Activated naive CD4-positive, alpha-beta T cell treated with anti-CD3 and anti-CD28 coated beads, Interleukin-2, amount 10 ng/mL, durations not matched to agents 7 days and 5 days (primary cell): Measurements from ENCODE around the gene COX6A2.

ENCODE experiments used
- CTCF ChIA-PET: fragments of 350-600 bp; sonication (Branson Sonifier 250); formaldehyde crosslinking; loops from one replicate; lab custom pipeline; 2021; ENCODE audit warnings: antibody characterized with exemption; lab: Charles Lee
- DNase-seq: peaks from one replicate; pipeline ENCODE4 v3.0.0-alpha.2; 2020
- H3K27ac Mint-ChIP-seq: one replicate; pipeline ENCODE4 v1.8.0; 2021; ENCODE audit warnings: mild to moderate bottlenecking, moderate library complexity, mixed read lengths
- H3K27me3 Mint-ChIP-seq: one replicate; pipeline ENCODE4 v1.8.0; 2021; ENCODE audit warnings: mild to moderate bottlenecking, mixed read lengths
- H3K36me3 Mint-ChIP-seq: one replicate; pipeline ENCODE4 v1.8.0; 2021; ENCODE audit warnings: mixed read lengths
- H3K4me1 Mint-ChIP-seq: one replicate; pipeline ENCODE4 v1.8.0; 2021; ENCODE audit warnings: mixed read lengths
- H3K4me3 Mint-ChIP-seq: one replicate; pipeline ENCODE4 v1.8.0; 2021; ENCODE audit warnings: mild to moderate bottlenecking, moderate library complexity, mixed read lengths
- H3K9me3 Mint-ChIP-seq: one replicate; pipeline ENCODE4 v1.8.0; 2021; ENCODE audit warnings: mixed read lengths

COX6A2 gene

DNA sequence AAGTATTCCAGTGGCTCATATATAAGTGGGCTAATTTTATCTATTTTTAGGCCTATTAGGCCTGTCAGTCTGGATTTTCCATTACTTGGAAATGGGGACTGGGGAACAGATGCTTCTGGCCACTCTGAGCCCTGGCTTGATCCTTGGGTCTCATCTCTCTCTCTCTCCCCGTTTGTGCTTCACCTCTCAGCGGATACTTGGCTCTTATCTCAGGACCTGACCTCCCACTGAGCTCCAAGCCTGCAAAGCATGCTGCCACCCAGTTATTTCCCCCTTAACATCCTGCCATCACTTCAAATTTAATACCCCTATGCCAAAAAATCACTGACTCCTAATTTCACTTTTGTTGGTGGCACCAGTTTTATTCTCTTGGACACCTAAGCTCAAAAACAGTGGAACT, 10.3 kb upstream of the COX6A2 start:
- no peak for DNase-seq
- H3K27me3 Mint-ChIP-seq: peaks cover 11% of the 10 kb centered on the region
- no peaks in the 10 kb centered on the region for H3K36me3 Mint-ChIP-seq
- H3K4me1 Mint-ChIP-seq: peaks cover 12% of the 10 kb centered on the region
- CTCF ChIA-PET: interaction anchor here (1.4 to 1.7 kb wide), 2 partner anchors 17 to 53 kb away, joined by 3 to 6 read pairs; no protein-coding TSS in a partner anchor
- H3K27ac Mint-ChIP-seq: no peak overlapping the region
- H3K9me3 Mint-ChIP-seq: no peaks in the 10 kb centered on the region
- no peak overlapping the region for H3K4me3 Mint-ChIP-seq

DNA sequence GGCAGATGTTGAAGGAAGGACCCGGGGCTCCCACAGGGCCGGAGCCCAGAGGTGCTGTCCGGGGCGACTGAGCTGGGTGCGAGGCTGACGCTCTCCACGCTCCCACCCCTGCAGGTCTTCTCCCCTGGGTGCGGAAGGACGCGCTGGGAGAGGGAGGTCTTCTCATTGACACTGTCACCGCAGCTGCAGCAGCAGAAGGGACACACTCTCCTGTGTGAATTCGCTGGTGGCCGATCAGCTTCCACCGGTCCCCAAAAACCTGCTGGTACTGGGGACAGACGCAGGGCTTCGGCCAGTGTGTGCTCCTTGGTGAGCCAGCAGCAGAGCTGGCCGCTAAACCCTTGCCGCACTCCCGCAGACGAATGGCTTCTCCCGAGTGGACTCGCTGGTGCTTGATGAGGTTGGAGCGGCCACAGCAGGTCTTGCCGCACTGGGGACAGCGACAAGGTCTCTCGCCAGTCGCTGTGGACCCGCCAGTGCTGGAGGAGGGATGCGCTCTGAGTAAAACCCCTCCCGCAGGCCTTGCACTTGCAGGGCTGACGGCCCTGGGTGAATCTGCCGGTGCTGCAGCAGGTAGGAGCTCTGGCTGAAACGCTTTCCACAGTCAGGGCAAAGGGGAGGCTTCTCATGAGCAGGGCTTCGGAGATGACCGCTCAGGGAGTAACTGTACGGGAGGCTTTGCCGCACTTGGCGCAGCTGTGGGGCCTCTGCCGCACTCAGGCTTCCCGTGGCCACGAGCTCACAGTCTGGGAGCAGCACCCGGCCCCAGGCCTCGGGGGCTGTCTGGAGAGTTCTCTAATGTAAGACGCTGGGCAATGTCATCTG, 8.3 kb upstream of the COX6A2 start:
- no peak overlapping the region for H3K4me3 Mint-ChIP-seq
- H3K27ac Mint-ChIP-seq: no peak overlapping the region
- no peak for DNase-seq
- peaks cover 4% of the 10 kb centered on the region for H3K4me1 Mint-ChIP-seq
- no peaks in the 10 kb centered on the region for H3K27me3 Mint-ChIP-seq
- CTCF ChIA-PET: interaction anchor here (1.3 kb wide), 1 partner anchor 54 kb away, joined by 5 read pairs; no protein-coding TSS in a partner anchor
- no peaks in the 10 kb centered on the region for H3K9me3 Mint-ChIP-seq
- H3K36me3 Mint-ChIP-seq: no peaks in the 10 kb centered on the region

DNA sequence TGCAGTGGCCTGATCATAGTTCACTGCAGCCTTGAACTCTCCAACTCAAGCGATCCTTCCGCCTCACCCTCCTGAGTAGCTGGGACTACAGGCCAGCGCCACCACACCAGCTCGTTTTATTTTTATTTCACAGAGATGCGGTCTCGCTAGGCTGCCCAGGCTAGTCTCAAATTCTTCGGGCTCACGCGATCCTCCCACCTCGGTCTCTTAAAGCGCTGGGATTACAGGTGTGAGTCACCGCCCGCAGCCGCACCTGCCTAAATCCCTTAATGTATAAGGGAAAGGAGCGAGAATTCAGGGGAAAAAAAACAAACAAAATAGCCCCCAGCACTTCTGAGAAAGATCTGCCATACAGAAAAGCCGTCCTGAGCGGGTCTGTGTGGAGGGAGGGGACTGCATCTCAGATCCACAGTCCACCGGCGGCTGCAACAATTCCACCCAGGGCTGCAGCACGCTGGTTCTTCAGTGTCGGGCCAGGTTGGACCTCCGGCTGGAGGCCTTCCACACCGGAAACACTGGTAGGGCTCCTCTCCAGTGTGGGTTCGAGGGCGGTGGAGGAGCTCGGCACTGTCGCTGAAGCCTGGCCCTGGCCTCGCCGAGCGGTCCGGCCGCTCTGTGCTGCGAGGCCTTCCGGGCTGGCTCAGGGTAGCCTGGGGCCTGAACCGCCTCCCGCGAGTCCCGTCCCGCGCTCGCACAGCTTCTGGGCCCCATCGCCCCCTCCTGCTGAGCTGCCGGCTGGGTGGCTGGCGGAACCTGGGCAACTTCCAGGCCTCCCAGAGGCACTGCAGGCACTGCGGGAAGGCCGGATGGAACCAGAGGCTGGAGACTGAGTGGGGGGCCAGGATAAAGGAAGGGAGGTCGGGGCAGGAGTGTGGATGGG, 7.4 kb upstream of the COX6A2 start:
- Mint-ChIP-seq H3K36me3 (no peaks in the 10 kb centered on the region), H3K4me1 (peaks cover 7% of the 10 kb centered on the region), H3K27me3 (peaks cover 1% of the 10 kb centered on the region), H3K27ac (no peak overlapping the region), H3K9me3 (no peaks in the 10 kb centered on the region), H3K4me3 (no peak overlapping the region)
- CTCF ChIA-PET: interaction anchor here (1.0 to 1.3 kb wide), 3 partner anchors 10 to 253 kb away, joined by 3 to 7 read pairs (median 5); no protein-coding TSS in a partner anchor
- no peak for DNase-seq

DNA sequence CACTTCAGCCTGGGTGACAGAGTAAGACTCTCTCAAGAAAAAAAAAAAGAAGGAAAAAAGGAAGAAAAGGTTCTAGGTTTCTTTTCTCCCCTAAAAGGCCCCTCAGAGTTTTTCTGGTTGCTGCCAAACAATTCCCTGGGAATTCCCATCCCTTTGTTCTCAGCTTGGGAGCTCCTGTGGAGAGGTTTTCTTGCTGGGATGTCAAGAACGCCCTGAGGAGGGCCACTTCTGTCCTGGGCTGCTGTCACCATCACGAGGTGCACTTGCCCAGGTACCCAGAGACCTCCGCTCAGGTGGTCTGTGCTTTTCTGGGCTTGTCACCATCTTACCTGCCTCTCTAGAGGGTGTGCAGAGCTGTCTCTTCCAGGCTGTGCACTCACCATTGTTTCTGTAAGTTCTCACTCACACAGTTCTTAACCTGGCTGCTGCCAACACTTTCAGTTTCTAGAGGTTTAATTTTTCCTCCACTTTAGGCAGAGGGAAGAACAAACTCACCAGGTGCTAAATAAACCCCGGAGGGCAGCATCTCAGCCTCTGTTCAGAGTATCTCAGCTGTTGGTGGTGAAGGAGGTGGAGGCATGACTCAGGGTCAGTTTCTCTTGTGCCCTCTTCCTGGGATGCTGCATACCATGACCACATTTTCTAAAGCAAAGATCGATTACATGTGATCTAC, 2.4 kb upstream of the COX6A2 start:
- H3K4me3 Mint-ChIP-seq: no peak overlapping the region
- H3K36me3 Mint-ChIP-seq: no peaks in the 10 kb centered on the region
- peaks cover 4% of the 10 kb centered on the region for H3K9me3 Mint-ChIP-seq
- CTCF ChIA-PET: interaction anchor here (0.9 to 3.2 kb wide), 5 partner anchors 9 to 48 kb away, joined by 3 to 20 read pairs (median 3); partner anchors contain the start of gene ZNF843
- no peak for DNase-seq
- H3K4me1 Mint-ChIP-seq: peaks cover 17% of the 10 kb centered on the region
- no peak overlapping the region for H3K27ac Mint-ChIP-seq
- H3K27me3 Mint-ChIP-seq: peaks cover 24% of the 10 kb centered on the region

DNA sequence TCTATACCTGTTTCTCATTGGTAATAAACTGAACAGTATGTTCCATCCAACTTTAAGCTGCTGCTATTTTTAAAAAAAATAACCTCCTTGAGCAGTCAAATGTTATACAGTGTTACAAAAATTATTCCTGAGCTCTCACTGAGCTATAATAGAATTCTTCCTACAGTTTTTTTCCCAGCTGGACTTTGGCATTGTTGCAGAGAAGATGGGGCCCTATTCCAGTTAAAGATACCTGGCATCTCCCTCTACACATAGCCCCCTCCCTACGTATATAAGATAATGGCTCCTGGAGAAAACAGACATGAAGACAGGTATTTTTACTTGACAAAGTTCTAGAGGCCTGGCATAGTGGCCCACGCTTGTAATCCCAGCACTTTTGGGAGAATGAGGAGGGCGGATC, 1.6 kb upstream of the COX6A2 start:
- H3K4me1 Mint-ChIP-seq: peaks cover 17% of the 10 kb centered on the region
- no peak for DNase-seq
- no peak overlapping the region for H3K4me3 Mint-ChIP-seq
- CTCF ChIA-PET: interaction anchor here (0.9 to 3.2 kb wide), 4 partner anchors 11 to 47 kb away, joined by 3 to 20 read pairs (median 4); partner anchors contain the start of gene ZNF843
- peaks cover 4% of the 10 kb centered on the region for H3K9me3 Mint-ChIP-seq
- H3K36me3 Mint-ChIP-seq: no peaks in the 10 kb centered on the region
- H3K27ac Mint-ChIP-seq: no peak overlapping the region
- H3K27me3 Mint-ChIP-seq: peaks cover 32% of the 10 kb centered on the region

DNA sequence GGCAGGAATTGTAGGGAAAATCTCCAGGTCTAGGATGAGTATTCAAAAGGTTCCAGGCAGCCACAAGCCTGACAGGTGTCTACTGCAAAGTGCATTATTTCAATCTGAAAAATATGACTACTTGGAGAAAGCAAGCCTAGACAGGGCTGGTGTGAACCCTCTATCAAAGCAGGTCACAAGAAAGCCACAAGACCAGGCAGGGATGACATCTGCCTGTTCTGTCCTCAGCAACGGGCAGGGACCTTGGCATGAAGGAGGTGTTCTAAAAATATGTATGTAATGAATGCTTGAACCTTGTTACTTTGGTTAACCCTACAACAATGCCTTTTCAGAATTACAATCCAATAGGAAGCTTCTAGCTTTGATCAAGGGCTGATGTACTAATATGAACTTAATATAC, 1.2 kb upstream of the COX6A2 start:
- DNase-seq: no peak

DNA sequence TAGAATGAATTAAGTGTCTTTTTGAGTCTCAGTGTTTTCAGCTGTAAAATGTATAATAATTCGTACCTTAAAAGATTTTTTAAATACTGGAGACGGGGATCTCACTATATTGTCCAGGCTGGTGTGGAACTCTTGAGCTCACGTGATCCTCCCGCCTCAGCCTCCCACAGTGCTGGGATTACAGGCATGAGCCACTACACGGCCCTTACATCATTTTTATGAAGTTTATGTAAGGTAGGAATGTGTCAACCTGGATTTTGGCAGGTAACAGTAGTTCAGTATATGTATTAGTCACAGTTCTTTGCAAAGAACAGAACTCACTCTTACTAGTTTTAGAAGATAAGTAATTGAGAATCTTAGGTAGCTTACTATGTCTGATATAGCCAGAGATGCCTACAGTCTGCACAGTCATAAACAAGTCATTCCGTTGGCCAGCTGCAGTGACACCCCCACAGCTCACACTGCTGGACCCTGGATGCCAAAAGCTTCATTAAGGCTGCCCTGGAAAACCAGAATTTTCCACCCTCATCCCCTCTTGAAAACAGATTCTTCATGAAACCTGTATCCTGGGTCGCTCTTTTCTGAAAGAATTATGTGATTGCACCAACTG, 583 bp upstream of the COX6A2 start:
- no peak overlapping the region for H3K4me3 Mint-ChIP-seq
- CTCF ChIA-PET: interaction anchor here (1.1 to 1.9 kb wide), 3 partner anchors 14 to 46 kb away, joined by 3 to 7 read pairs (median 5); partner anchors contain the start of gene ZNF843
- no peaks in the 10 kb centered on the region for H3K36me3 Mint-ChIP-seq
- peaks cover 41% of the 10 kb centered on the region for H3K27me3 Mint-ChIP-seq
- H3K27ac Mint-ChIP-seq: no peak overlapping the region
- no peak for DNase-seq
- peaks cover 17% of the 10 kb centered on the region for H3K4me1 Mint-ChIP-seq
- H3K9me3 Mint-ChIP-seq: peaks cover 4% of the 10 kb centered on the region

More for the DNA sequence above, 1.2 kb upstream of the COX6A2 start:
- H3K9me3 Mint-ChIP-seq: peaks cover 4% of the 10 kb centered on the region
- H3K36me3 Mint-ChIP-seq: no peaks in the 10 kb centered on the region
- CTCF ChIA-PET: interaction anchor here (1.1 to 1.9 kb wide), 3 partner anchors 14 to 47 kb away, joined by 3 to 7 read pairs (median 5); partner anchors contain the start of gene ZNF843
- no peak overlapping the region for H3K4me3 Mint-ChIP-seq
- H3K4me1 Mint-ChIP-seq: peaks cover 17% of the 10 kb centered on the region
- H3K27ac Mint-ChIP-seq: no peak overlapping the region
- H3K27me3 Mint-ChIP-seq: peaks cover 35% of the 10 kb centered on the region

DNA sequence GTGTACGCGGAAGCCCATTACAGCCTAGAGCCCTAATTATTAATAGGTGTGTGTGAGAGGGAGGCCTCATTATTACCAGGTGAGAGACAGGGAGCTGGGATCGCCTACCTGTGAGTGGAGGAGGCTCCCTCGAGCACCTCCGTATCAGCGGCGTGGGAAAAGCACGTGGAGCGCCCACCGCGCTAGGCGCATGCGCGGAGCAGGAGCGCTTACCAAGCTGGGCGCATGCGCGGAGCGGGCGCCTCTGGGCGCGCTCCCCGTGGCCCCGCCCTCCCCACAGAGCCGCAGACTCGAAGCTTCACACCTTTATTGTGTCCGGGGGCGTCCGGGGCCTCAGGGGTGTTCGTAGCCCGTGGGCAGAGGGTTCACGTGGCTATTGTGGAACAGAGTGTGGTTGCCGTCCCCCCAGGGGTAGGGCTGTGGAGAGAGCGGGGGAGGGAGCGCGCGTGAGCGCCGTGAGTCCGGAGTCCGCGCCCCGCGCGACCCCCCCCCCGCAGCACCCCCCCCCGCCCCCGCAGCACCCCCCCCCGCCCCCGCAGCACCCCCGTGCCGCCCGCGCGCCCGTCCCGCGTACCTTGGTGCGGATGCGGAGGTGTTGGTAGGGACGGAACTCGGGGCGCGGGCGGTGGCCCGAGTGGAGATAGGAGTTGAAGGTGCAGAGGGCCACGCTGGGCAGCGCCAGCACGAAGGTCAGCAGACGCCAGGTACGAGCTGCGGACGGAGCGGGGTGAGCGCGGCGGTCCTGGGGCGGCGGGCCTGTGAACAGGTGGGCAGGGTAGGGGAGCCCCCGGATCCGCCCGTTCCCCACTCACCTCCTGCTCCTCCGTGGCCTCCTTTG, 500 bp downstream of the COX6A2 start:
- no peaks in the 10 kb centered on the region for H3K36me3 Mint-ChIP-seq
- CTCF ChIA-PET: interaction anchor here (0.9 to 1.9 kb wide), 2 partner anchors 16 to 33 kb away, joined by 3 to 7 read pairs; partner anchors contain the start of gene ZNF843
- H3K27ac Mint-ChIP-seq: no peak overlapping the region
- peaks cover 49% of the 10 kb centered on the region for H3K27me3 Mint-ChIP-seq
- peak; percentile 68 for DNase-seq
- H3K4me3 Mint-ChIP-seq: peak overlapping the region; percentile 21
- H3K4me1 Mint-ChIP-seq: peaks cover 21% of the 10 kb centered on the region
- peaks cover 4% of the 10 kb centered on the region for H3K9me3 Mint-ChIP-seq

DNA sequence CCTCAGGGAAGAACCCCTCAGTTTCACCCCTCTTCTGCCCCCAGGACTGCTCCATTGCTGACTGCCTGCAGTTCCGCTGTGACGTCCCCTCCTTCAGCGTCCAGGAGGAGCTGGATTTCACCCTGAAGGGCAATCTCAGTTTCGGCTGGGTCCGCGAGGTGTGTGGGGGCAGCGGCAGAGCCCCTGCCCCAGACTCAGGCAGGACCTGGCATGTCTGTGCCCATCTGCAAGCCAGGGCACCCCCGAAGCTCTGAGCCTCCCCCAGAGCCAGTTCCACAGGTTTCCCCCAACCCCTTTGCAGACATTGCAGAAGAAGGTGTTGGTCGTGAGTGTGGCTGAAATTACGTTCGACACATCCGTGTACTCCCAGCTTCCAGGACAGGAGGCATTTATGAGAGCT, 4.4 kb downstream of the COX6A2 start:
- peaks cover 45% of the 10 kb centered on the region for H3K27me3 Mint-ChIP-seq
- no peak for DNase-seq
- H3K27ac Mint-ChIP-seq: no peak overlapping the region
- H3K9me3 Mint-ChIP-seq: peaks cover 4% of the 10 kb centered on the region
- H3K36me3 Mint-ChIP-seq: no peaks in the 10 kb centered on the region
- CTCF ChIA-PET: no interaction called here
- H3K4me1 Mint-ChIP-seq: peaks cover 36% of the 10 kb centered on the region
- no peak overlapping the region for H3K4me3 Mint-ChIP-seq

DNA sequence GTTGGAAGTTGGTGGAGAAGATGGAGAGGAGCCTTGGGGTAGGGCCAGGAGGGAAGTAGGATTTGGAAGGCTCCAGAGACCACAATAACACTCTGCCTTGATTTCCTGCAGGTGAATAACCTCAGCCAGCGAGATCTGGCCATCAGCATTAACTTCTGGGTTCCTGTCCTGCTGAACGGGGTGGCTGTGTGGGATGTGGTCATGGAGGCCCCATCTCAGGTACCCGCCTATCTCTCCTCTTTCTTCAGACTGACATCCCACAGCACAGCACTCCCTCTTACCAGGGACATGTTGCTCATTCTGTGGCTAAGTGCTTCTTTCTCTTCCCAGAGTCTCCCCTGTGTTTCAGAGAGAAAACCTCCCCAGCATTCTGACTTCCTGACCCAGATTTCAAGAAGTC, 4.9 kb downstream of the COX6A2 start:
- CTCF ChIA-PET: no interaction called here
- peaks cover 43% of the 10 kb centered on the region for H3K27me3 Mint-ChIP-seq
- no peak for DNase-seq
- H3K4me3 Mint-ChIP-seq: no peak overlapping the region
- no peaks in the 10 kb centered on the region for H3K36me3 Mint-ChIP-seq
- H3K9me3 Mint-ChIP-seq: peaks cover 4% of the 10 kb centered on the region
- peaks cover 34% of the 10 kb centered on the region for H3K4me1 Mint-ChIP-seq
- H3K27ac Mint-ChIP-seq: no peak overlapping the region

DNA sequence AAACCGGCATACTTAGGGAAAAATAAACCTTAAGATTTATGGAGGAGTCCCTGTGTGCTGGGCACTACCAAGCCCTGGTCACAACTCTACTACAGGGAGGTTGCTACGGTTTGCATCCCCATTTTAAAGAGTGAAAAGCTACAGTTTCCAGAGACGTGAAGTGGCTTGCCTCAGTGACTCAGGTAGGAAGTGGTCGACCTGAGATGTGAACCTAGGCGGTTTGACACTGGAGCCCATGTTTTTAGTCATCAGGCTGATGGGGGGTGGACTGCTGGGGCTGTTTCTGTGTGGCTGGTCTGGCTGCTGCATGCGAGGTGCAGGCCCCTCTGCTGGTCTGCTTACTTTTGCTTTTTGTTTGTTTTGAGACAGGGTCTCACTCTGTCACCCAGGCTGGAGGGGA, 6.6 kb downstream of the COX6A2 start:
- H3K36me3 Mint-ChIP-seq: no peaks in the 10 kb centered on the region
- no peak overlapping the region for H3K27ac Mint-ChIP-seq
- DNase-seq: peak; percentile 61
- peaks cover 29% of the 10 kb centered on the region for H3K4me1 Mint-ChIP-seq
- H3K9me3 Mint-ChIP-seq: peaks cover 4% of the 10 kb centered on the region
- H3K4me3 Mint-ChIP-seq: no peak overlapping the region
- CTCF ChIA-PET: interaction anchor here (1.3 to 1.6 kb wide), 2 partner anchors 17 to 19 kb away, joined by 3 read pairs; no protein-coding TSS in a partner anchor
- H3K27me3 Mint-ChIP-seq: peaks cover 37% of the 10 kb centered on the region

DNA sequence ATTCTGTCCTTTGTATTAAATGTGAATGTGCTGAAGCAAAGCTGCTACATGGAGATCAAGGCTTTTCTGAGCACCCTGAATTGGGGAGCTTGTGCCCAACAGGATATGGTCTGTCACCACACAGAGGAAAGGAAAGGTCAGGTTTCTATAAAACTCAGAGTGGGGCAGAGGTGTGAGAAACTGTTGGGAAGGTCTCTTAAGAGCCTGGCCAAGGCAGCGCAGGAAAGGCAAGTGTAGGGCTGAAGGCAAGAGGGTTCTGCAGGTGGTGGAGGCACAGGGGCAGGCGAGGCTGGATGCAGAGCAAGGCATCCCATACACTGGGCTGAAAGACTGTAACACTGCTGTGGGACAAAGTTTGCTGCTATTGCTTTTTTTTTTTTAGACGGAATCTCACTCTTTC, 8.1 kb downstream of the COX6A2 start:
- CTCF ChIA-PET: interaction anchor here (1.3 kb wide), 1 partner anchor 48 kb away, joined by 3 read pairs; no protein-coding TSS in a partner anchor
- Mint-ChIP-seq H3K9me3 (no peaks in the 10 kb centered on the region), H3K27me3 (peaks cover 32% of the 10 kb centered on the region), H3K36me3 (no peaks in the 10 kb centered on the region), H3K4me1 (peaks cover 27% of the 10 kb centered on the region), H3K4me3 (no peak overlapping the region), H3K27ac (no peak overlapping the region)
- DNase-seq: no peak
